ENCODE data around the gene C16orf92. TPM values are rescaled to one million over a fixed set of nuclear protein-coding genes. Genes with fewer than 3 reads are reported as not detected.
A peak's percentile ranks its signal among the peaks of the same experiment; 100 is the strongest.

The C16orf92 gene
- total and polyA plus RNA-seq, 2 of the 13 experiments (the other 11 are each of a cell fraction or from before 2014, with no cell fraction given): not detected

DNA sequence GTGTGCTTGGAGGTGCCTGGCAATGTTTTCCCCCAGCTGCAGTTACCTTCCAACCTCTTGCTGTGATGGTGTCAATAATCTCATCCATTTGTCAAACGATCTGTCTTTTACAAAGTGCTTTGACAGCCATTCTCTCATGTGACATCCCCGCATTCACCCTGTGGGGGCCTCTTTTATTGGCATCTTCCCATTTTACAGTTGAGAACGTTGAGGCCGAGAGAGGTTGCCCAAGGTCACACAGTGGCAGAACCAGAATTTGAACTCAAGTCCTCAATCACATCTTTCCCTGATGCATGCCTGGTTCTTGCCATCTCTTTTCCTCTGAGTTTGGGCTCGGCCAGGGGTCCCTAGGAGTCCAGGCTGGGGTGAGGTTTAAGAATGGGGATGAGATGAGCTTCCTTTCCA is 47.9 kb upstream of the C16orf92 start (continued):
- no peak for TF ChIP-seq ZNF746 (CRISPR knock-in tag; IDR thresholded peaks at IDR 0.05)
- no peak for TF ChIP-seq ATF3 (CRISPR knock-in tag; IDR thresholded peaks at IDR 0.05)
- peak; percentile 99 for TF ChIP-seq ZNF629 (CRISPR knock-in tag; conservative IDR thresholded peaks at IDR 0.05)
- no peak for TF ChIP-seq NFE2L1 (CRISPR knock-in tag; IDR thresholded peaks at IDR 0.05; ENCODE audit: borderline replicate concordance)
- peak; percentile 99 for TF ChIP-seq ESRRA (CRISPR knock-in tag; IDR thresholded peaks at IDR 0.05; ENCODE audit: low read depth)
- no peak for TF ChIP-seq KMT2B (CRISPR knock-in tag; IDR thresholded peaks at IDR 0.05)
- 0 out of 2 replicates have a peak, but pooled peaks have one; percentile 15 for TF ChIP-seq GFI1 (CRISPR knock-in tag; IDR thresholded peaks at IDR 0.05; ENCODE audit: borderline replicate concordance)
- TF ChIP-seq KDM1A (CRISPR knock-in tag; IDR thresholded peaks at IDR 0.05): peak; percentile 70
- TF ChIP-seq ZNF20 (CRISPR knock-in tag; IDR thresholded peaks at IDR 0.05): no peak
- no peak for TF ChIP-seq ZNF891 (CRISPR knock-in tag; IDR thresholded peaks at IDR 0.05)
- no peak for TF ChIP-seq FOXK1 (CRISPR knock-in tag; IDR thresholded peaks at IDR 0.05; ENCODE audit: borderline replicate concordance, low read depth)
- no peak for TF ChIP-seq STAT6 (CRISPR knock-in tag; IDR thresholded peaks at IDR 0.05; ENCODE audit: borderline replicate concordance)
- TF ChIP-seq, protein P1, sequence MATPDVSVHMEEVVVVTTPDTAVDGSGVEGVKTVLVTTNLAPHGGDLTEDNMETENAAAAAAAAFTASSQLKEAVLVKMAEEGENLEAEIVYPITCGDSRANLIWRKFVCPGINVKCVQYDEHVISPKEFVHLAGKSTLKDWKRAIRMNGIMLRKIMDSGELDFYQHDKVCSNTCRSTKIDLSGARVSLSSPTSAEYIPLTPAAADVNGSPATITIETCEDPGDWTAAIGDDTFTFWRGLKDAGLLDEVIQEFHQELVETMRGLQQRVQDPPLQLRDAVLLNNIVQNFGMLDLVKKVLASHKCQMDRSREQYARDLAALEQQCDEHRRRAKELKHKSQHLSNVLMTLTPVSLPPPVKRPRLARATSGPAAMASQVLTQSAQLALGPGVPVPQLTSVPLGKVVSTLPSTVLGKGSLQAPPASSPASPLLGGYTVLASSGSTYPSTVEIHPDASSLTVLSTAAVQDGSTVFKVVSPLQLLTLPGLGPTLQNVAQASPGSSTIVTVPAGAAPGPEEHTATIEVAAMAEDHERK (CRISPR knock-in tag; IDR thresholded peaks at IDR 0.05; ENCODE audit: low read depth): no peak
- TF ChIP-seq ZFP91 (CRISPR knock-in tag; IDR thresholded peaks at IDR 0.05; ENCODE audit: borderline replicate concordance): 0 out of 2 replicates have a peak, but pooled peaks have one; percentile 43
- no peak for TF ChIP-seq ZNF317 (CRISPR knock-in tag; IDR thresholded peaks at IDR 0.05)
- TF ChIP-seq, protein P2, sequence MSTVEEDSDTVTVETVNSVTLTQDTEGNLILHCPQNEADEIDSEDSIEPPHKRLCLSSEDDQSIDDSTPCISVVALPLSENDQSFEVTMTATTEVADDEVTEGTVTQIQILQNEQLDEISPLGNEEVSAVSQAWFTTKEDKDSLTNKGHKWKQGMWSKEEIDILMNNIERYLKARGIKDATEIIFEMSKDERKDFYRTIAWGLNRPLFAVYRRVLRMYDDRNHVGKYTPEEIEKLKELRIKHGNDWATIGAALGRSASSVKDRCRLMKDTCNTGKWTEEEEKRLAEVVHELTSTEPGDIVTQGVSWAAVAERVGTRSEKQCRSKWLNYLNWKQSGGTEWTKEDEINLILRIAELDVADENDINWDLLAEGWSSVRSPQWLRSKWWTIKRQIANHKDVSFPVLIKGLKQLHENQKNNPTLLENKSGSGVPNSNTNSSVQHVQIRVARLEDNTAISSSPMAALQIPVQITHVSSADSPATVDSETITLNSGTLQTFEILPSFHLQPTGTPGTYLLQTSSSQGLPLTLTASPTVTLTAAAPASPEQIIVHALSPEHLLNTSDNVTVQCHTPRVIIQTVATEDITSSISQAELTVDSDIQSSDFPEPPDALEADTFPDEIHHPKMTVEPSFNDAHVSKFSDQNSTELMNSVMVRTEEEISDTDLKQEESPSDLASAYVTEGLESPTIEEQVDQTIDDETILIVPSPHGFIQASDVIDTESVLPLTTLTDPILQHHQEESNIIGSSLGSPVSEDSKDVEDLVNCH (CRISPR knock-in tag; IDR thresholded peaks at IDR 0.05): no peak
- TF ChIP-seq CHCHD3 (CRISPR knock-in tag; IDR thresholded peaks at IDR 0.05): peak; percentile 87; the same call in 1 of the 2 replicates
- no peak for TF ChIP-seq MED8 (CRISPR knock-in tag; IDR thresholded peaks at IDR 0.05; ENCODE audit: insufficient replicate concordance)
- TF ChIP-seq SATB2 (CRISPR knock-in tag; IDR thresholded peaks at IDR 0.05): no peak
- 0 out of 2 replicates have a peak, but pooled peaks have one; percentile 30 for TF ChIP-seq HDAC1 (CRISPR knock-in tag; IDR thresholded peaks at IDR 0.05)
- no peak; the same call in 1 of the 2 replicates for TF ChIP-seq ZFAT (CRISPR knock-in tag; conservative IDR thresholded peaks at IDR 0.05)
- TF ChIP-seq ZNF431 (CRISPR knock-in tag; IDR thresholded peaks at IDR 0.05; ENCODE audit: borderline replicate concordance, low read depth): no peak
- no peak for TF ChIP-seq CENPX (CRISPR knock-in tag; IDR thresholded peaks at IDR 0.05)
